Posterior vena cava (tissue), 2 donors: ENCODE data around the gene RAB20. TPM values are rescaled to one million over a fixed set of nuclear protein-coding genes. Genes with fewer than 3 reads are reported as not detected.
"Not testable (repeated sequence)": the region's sequence is repeated elsewhere in the genome, so short reads cannot be mapped to it uniquely, and the experiment has no call there.

ENCODE experiments used
- DNase-seq: peaks from one replicate; pipeline ENCODE4 v3.0.0-alpha.2; 2020; ENCODE audit warnings: low spot score
- intact Hi-C, 2 donors: fragments of 100-400 bp; cut with DNase I; formaldehyde crosslinking; loops; one replicate each; pipeline versions ENCODE4 v1.14.1 to v1.14.2; 2022 to 2023
- total RNA-seq, 2 donors: library from RNA; stranded (reverse); fragmentation: NEBNext Ultra II Directional; extraction: Animal tissue kit (Norgen Biotek cat#: 25700); gene quantifications; one replicate each; pipeline ENCODE4 v1.2.1, GENCODE V29; 2021
- donor health status: DM: yes; HTN: yes; CAD: no.
- donor health status: DM: yes; HTN: yes; CAD: no.

Gene RAB20
- total RNA-seq, 2 donors from 2014 or later = 8.5 to 11.9 TPM

GRCh38 chr13:110578363-110578762 is 16.8 kb upstream of the RAB20 start:
- intact Hi-C loops = no loop called here
- DNase-seq = no peak

GRCh38 chr13:110576736-110577476 is 15.4 kb upstream of the RAB20 start:
- no peak for DNase-seq
- intact Hi-C loops = no loop called here

GRCh38 chr13:110576070-110576394 is 14.5 kb upstream of the RAB20 start:
- intact Hi-C loops = no loop called here
- no peak for DNase-seq

GRCh38 chr13:110575322-110576069 is 14.0 kb upstream of the RAB20 start:
- intact Hi-C loops = no loop called here

GRCh38 chr13:110574161-110574560 is 12.6 kb upstream of the RAB20 start:
- intact Hi-C loops = no loop called here
- no peak for DNase-seq

More at GRCh38 chr13:110575322-110576069, 14.0 kb upstream of the RAB20 start:
- DNase-seq = peak; percentile 82

- intact Hi-C loops = no loop called here
Observed at GRCh38 chr13:110572778-110573118, 11.2 kb upstream of the RAB20 start.

GRCh38 chr13:110571896-110572777 is 10.6 kb upstream of the RAB20 start:
- peak; percentile 68 for DNase-seq
- intact Hi-C loops = no loop called here

More at GRCh38 chr13:110572778-110573118, 11.2 kb upstream of the RAB20 start:
- no peak for DNase-seq

GRCh38 chr13:110570886-110571285 is 9.4 kb upstream of the RAB20 start:
- DNase-seq = no peak
- intact Hi-C loops = no loop called here

- DNase-seq, intact Hi-C loops: not testable (repeated sequence)
Observed at GRCh38 chr13:110569962-110570361, 8.4 kb upstream of the RAB20 start.

- intact Hi-C loops = no loop called here
- no peak for DNase-seq
Observed at GRCh38 chr13:110568612-110569011, 7.1 kb upstream of the RAB20 start.

GRCh38 chr13:110566171-110566570 is 4.6 kb upstream of the RAB20 start:
- no peak for DNase-seq
- intact Hi-C loops = no loop called here

- DNase-seq = no peak
- intact Hi-C loops = no loop called here
Observed at GRCh38 chr13:110565296-110565695, 3.8 kb upstream of the RAB20 start.

- no peak for DNase-seq
- intact Hi-C loops = loop anchor here in 1 of 2 donors (5.0 kb wide), 1 partner anchor 57 kb away; no protein-coding TSS in a partner anchor
Observed at GRCh38 chr13:110564472-110564985, 3.0 kb upstream of the RAB20 start.

- no peak for DNase-seq
- intact Hi-C loops = loop anchor here in 1 of 2 donors (5.0 kb wide), 1 partner anchor 56 kb away; no protein-coding TSS in a partner anchor
Observed at GRCh38 chr13:110563463-110563774, 1.9 kb upstream of the RAB20 start.

- DNase-seq = peak; percentile 76
- intact Hi-C loops = loop anchor here in 1 of 2 donors (5.0 kb wide), 1 partner anchor 56 kb away; no protein-coding TSS in a partner anchor
Observed at GRCh38 chr13:110562696-110563462, 1.4 kb upstream of the RAB20 start.

- intact Hi-C loops = loop anchor here in 1 of 2 donors (5.0 kb wide), 1 partner anchor 55 kb away; no protein-coding TSS in a partner anchor
- peak; percentile 63 for DNase-seq
Observed at GRCh38 chr13:110562036-110562597, 595 bp upstream of the RAB20 start.

GRCh38 chr13:110560601-110561343 is 750 bp downstream of the RAB20 start:
- DNase-seq = no peak
- intact Hi-C loops = loop anchor here in 1 of 2 donors (5.0 kb wide), 1 partner anchor 53 kb away; no protein-coding TSS in a partner anchor

GRCh38 chr13:110559986-110560385 is 1.5 kb downstream of the RAB20 start:
- DNase-seq = no peak
- intact Hi-C loops = loop anchor here in 1 of 2 donors (5.0 kb wide), 1 partner anchor 53 kb away; no protein-coding TSS in a partner anchor
